Calu3 (cell line): ENCODE data around the gene ECEL1. TPM values are rescaled to one million over a fixed set of nuclear protein-coding genes. Genes with fewer than 3 reads are reported as not detected.

Experiments
- BruUV-seq: library from RNA; stranded (reverse); fragments of 400-500 nt; replicated peaks from 2 replicates; lab custom pipeline; 2021; lab: Mats Ljungman, UMichigan
- CTCF ChIA-PET: fragments of 300-600 bp; sonication (Branson Sonifier 250); formaldehyde crosslinking; loops from one replicate; lab custom pipeline; 2022; ENCODE audit warnings: antibody characterized with exemption; lab: Charles Lee
- DNase-seq: peaks from one replicate; pipeline ENCODE4 v3.0.0; 2022
- H3K27ac Mint-ChIP-seq: one replicate; pipeline ENCODE4 v1.8.0; 2022; ENCODE audit warnings: mixed read lengths; ENCODE audit not compliant: unreplicated experiment
- H3K27me3 Mint-ChIP-seq: one replicate; pipeline ENCODE4 v1.8.0; 2022; ENCODE audit warnings: mixed read lengths; ENCODE audit not compliant: unreplicated experiment
- H3K36me3 Mint-ChIP-seq: one replicate; pipeline ENCODE4 v1.8.0; 2022; ENCODE audit warnings: mild to moderate bottlenecking, moderate library complexity, mixed read lengths; ENCODE audit not compliant: insufficient read depth, unreplicated experiment
- H3K4me1 Mint-ChIP-seq: one replicate; pipeline ENCODE4 v1.8.0; 2022; ENCODE audit warnings: mild to moderate bottlenecking, low read depth, mixed read lengths; ENCODE audit not compliant: unreplicated experiment
- H3K4me3 Mint-ChIP-seq: one replicate; pipeline ENCODE4 v1.8.0; 2022; ENCODE audit warnings: mild to moderate bottlenecking, low read depth, moderate library complexity, mixed read lengths; ENCODE audit not compliant: unreplicated experiment
- H3K9me3 Mint-ChIP-seq: one replicate; pipeline ENCODE4 v1.8.0; 2022; ENCODE audit warnings: low read depth, mixed read lengths; ENCODE audit not compliant: unreplicated experiment
- CTCF ChIP-seq: fragments of 200-600 bp; IDR thresholded peaks from one replicate; pipeline ENCODE4 v1.8.0; 2022; ENCODE audit warnings: antibody characterized with exemption; ENCODE audit not compliant: unreplicated experiment
- intact Hi-C: fragments of 100-400 bp; cut with micrococcal nuclease; formaldehyde crosslinking; loops from one replicate; pipeline ENCODE4 v1.10.0; 2022; ENCODE audit not compliant: unreplicated experiment
- total RNA-seq: library from RNA; stranded (reverse); gene quantifications from 2 replicates; pipeline ENCODE4 v1.2.3, GENCODE V29; 2022

ECEL1 gene
- total RNA-seq, 1 experiment from 2014 or later, result not detected

DNA sequence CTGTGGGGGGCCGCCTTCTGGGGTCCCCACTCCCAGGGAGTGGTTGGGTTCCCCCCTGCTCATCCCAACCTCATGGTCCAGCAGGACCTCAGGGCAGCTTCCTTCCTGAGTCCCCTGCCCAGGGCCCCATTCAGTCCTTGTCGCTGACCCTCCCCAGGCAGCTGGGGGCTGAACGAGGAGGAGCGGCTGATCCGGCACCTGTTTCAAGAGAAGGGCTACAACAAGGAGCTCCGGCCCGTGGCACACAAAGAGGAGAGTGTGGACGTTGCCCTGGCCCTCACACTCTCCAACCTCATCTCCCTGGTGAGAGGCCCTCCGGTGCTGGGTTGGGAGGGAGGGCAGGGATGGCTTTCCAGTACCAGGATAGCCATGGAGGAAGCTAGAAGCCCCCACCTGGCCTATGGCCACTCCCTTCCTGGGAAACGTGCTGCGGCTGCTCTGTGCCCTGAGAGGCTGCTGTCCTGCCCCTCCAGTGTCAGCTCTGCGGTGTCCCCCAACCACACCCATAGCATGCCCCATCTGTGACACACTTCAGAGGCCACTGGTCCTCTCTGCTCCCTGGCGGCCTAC is 38.8 kb upstream of the ECEL1 start:
- no peak for DNase-seq
- BruUV-seq, result no TSS peak
- Mint-ChIP-seq H3K27me3 (peaks cover 88% of the 10 kb centered on the region), H3K36me3 (peaks cover 2% of the 10 kb centered on the region), H3K9me3 (no peaks in the 10 kb centered on the region), H3K4me3 (no peak overlapping the region), H3K4me1 (no peaks in the 10 kb centered on the region), H3K27ac (no peak overlapping the region)
- TF ChIP-seq CTCF, result no peak
- CTCF ChIA-PET, result no interaction called here
- intact Hi-C loops, result no loop called here

DNA sequence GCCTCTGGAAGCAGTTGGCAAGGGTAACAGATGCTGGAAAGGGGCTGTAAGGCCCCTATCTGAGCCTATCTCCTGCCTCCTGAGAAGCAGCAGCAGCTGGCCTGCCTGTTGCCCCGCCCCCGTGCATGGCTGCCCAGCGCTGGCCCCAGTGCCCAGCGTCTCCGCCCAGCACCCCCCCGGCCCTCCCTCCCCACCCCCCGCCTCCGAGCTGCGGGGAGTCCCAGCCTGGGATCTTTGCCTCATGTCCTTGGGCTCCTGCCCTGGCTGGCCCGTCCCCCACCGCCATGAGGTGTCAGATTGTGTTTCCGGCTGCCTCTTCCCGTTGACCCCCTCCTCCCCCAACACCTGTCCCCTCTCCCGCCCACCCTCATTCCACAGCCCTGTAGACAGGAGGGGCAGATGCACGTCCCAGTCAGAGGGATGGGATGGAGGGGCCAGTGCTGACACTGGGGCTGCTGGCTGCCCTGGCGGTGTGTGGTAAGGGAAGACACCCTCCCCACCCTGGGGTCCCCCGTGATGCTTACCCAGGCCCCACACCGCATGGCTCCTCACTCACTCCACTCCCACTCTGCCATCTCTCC is 38.2 kb upstream of the ECEL1 start, which contains the start of gene CHRND:
Gene CHRND, plus strand, starts transcription at position 370 of the 581 bp plus-strand sequence. Its CDS starts 56 bp downstream, at position 426.
- no peaks in the 10 kb centered on the region for H3K9me3 Mint-ChIP-seq
- no peak within 1 kb of the TSS for H3K27ac Mint-ChIP-seq
- H3K4me1 Mint-ChIP-seq, result no peaks in the 10 kb centered on the region
- BruUV-seq, result no TSS peak
- H3K4me3 Mint-ChIP-seq, result no peak within 1 kb of the TSS
- no peak for TF ChIP-seq CTCF
- H3K36me3 Mint-ChIP-seq, result peaks cover 5% of the 10 kb centered on the region
- CTCF ChIA-PET, result no interaction called here
- no peak for DNase-seq
- peaks cover 88% of the 10 kb centered on the region for H3K27me3 Mint-ChIP-seq
- intact Hi-C loops, result no loop called here

- TF ChIP-seq CTCF, result no peak
- Mint-ChIP-seq H3K27me3 (peaks cover 88% of the 10 kb centered on the region), H3K4me1 (no peaks in the 10 kb centered on the region), H3K4me3 (no peak overlapping the region), H3K27ac (no peak overlapping the region), H3K36me3 (peaks cover 5% of the 10 kb centered on the region), H3K9me3 (no peaks in the 10 kb centered on the region)
- DNase-seq, result no peak
- intact Hi-C loops, result no loop called here
- CTCF ChIA-PET, result no interaction called here
- BruUV-seq, result no TSS peak
Observed at GRCh38 chr2:232525199-232525598, 37.6 kb upstream of the ECEL1 start.

GRCh38 chr2:232524771-232525170 is 37.1 kb upstream of the ECEL1 start:
- Mint-ChIP-seq H3K4me3 (peak overlapping the region; percentile 40), H3K36me3 (peaks cover 5% of the 10 kb centered on the region), H3K27ac (no peak overlapping the region), H3K9me3 (no peaks in the 10 kb centered on the region), H3K27me3 (peaks cover 89% of the 10 kb centered on the region), H3K4me1 (no peaks in the 10 kb centered on the region)
- DNase-seq, result no peak
- no TSS peak for BruUV-seq
- no peak for TF ChIP-seq CTCF
- intact Hi-C loops, result loop anchor here (5.0 kb wide), 2 partner anchors 72 to 617 kb away; no protein-coding TSS in a partner anchor
- CTCF ChIA-PET, result no interaction called here
